Adrenal gland (tissue), 19 donors: ENCODE results near the gene APLF. TPM values are rescaled to one million over a fixed set of nuclear protein-coding genes. Genes with fewer than 3 reads are reported as not detected.

Experiments
- DNase-seq, 7 donors: peaks; one replicate each; pipeline ENCODE4 v3.0.0-alpha.2; 2019 to 2020
- H3K27ac ChIP-seq, 5 donors: fragments of 200-600 bp; sonication (generic) in 4 of 5; 1 replicate in 3 of 5; 2 replicates in 2 of 5; pipeline versions ENCODE4 v1.5.1 to v1.8.0; 2016 to 2020; ENCODE audit warnings: mild to moderate bottlenecking in 1 of 5
- H3K27me3 ChIP-seq: fragments of 200-600 bp; 2 replicates; pipeline ENCODE4 v1.8.0; 2021
- H3K36me3 ChIP-seq, 2 donors: fragments of 200-600 bp; replicated peaks in 1 of 2; 1 replicate in 1 of 2; 2 replicates in 1 of 2; pipeline versions ENCODE4 v1.5.1 to v1.8.0; 2018 to 2022
- H3K4me1 ChIP-seq, 2 donors: fragments of 200-600 bp; replicated peaks in 1 of 2; 1 replicate in 1 of 2; 2 replicates in 1 of 2; pipeline versions ENCODE4 v1.5.1 to v1.8.0; 2018 to 2021
- H3K4me3 ChIP-seq, 4 donors: fragments of 200-600 bp; sonication (generic) in 3 of 4; one replicate each; pipeline ENCODE4 v1.5.1; 2016 to 2018
- H3K9me3 ChIP-seq, 3 donors: fragments of 200-600 bp; sonication (generic) in 1 of 3; replicated peaks in 1 of 3; 1 replicate in 2 of 3; 2 replicates in 1 of 3; pipeline versions ENCODE4 v1.5.1 to v1.8.0; 2016 to 2021
- POLR2A ChIP-seq, 2 donors: fragments of 450-650 bp; IDR thresholded peaks; one replicate each; pipeline ENCODE4 v1.6.1; 2017; ENCODE audit warnings: antibody characterized with exemption in 2 of 2, mild to moderate bottlenecking in 2 of 2, moderate library complexity in 1 of 2
- WGBS, 4 donors: extraction: QIAGEN DNeasy Blood & Tissue Kit in 2 of 4; methylation state at CpG; one replicate each; pipeline versions ENCODE4 v1.1.5 to v1.1.7; 2013 to 2017; 5-methylcytosine and 5-hydroxymethylcytosine counted together
- intact Hi-C, 2 donors: fragments of 100-400 bp; cut with DNase I; formaldehyde crosslinking; loops; one replicate each; pipeline versions ENCODE4 v1.14.1 to v1.15.0; 2022 to 2023
- long read RNA-seq, 10 donors: library from polyadenylated mRNA in 3 of 10; unstranded in 2 of 10; stranded (forward) in 1 of 10; transcript quantifications; one replicate each; pipeline ENCODE4 v2.0.0 and lab custom pipeline, GENCODE V29; 2021 to 2026
- polyA plus RNA-seq, 3 donors: library from polyadenylated mRNA; stranded (reverse); fragments of 200-250 nt in 2 of 3; fragments of 350-450 nt in 1 of 3; fragmentation: Illumina TruSeq in 1 of 3; extraction: RNeasy Lipid Tissue Mini Kit (QIAGEN cat#74804) in 1 of 3; gene quantifications; one replicate each; pipeline ENCODE4 v1.2.3, GENCODE V29; 2013 to 2014
- total RNA-seq, 9 donors: library from RNA; depleted of rRNA in 4 of 9; stranded (reverse); fragments of >200 nt in 4 of 9; fragments of 120-200 nt in 1 of 9; fragmentation: NEBNext Ultra II Directional in 1 of 9; extraction: Animal tissue kit (Norgen Biotek cat#: 25700) in 1 of 9; gene quantifications; one replicate each; pipeline versions ENCODE4 v1.1.0 to v1.2.4, GENCODE V29; 2013 to 2023
- TF ChIP-seq, protein P1 (sequence below), 6 experiments: fragments of 450-650 bp in 4 of 6; fragments of 200-600 bp in 2 of 6; sonication (generic) in 1 of 6; IDR thresholded peaks; 1 replicate in 5 of 6; 2 replicates in 1 of 6; pipeline versions ENCODE4 v1.5.1 to v1.8.0; 2016 to 2021; ENCODE audit warnings: antibody characterized with exemption in 6 of 6, mild to moderate bottlenecking in 2 of 6, moderate library complexity in 1 of 6
- donor health status: healthy with polysubstance abuse.
- donor health status: Bipolar disorder and iron deficiency.
- donor health status: DM: yes; HTN: yes; CAD: no.
- donor health status: DM: no; HTN: no; CAD: no.
- donor health status: DM: no; HTN: no; CAD: no.
- donor health status: DM: yes; HTN: yes; CAD: no.

APLF gene, protein sequence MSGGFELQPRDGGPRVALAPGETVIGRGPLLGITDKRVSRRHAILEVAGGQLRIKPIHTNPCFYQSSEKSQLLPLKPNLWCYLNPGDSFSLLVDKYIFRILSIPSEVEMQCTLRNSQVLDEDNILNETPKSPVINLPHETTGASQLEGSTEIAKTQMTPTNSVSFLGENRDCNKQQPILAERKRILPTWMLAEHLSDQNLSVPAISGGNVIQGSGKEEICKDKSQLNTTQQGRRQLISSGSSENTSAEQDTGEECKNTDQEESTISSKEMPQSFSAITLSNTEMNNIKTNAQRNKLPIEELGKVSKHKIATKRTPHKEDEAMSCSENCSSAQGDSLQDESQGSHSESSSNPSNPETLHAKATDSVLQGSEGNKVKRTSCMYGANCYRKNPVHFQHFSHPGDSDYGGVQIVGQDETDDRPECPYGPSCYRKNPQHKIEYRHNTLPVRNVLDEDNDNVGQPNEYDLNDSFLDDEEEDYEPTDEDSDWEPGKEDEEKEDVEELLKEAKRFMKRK
- 1 to 10 TPM; 3.0 to 6.8 (median 3.9) TPM for total RNA-seq
- polyA plus RNA-seq, result 1 to 10 TPM; 1.1 to 2.7 (median 1.3) TPM
- long read RNA-seq, donor 1, result 0 reads
- long read RNA-seq, donor 2, result 0 reads
- long read RNA-seq, donor 3, partial matches to known transcripts, result 0 of 1 reads
- long read RNA-seq, donor 3, other reads (novel, unspliced or antisense), result 0 of 1 reads
- long read RNA-seq, donor 4, partial matches to known transcripts, result 0 of 1 reads
- long read RNA-seq, donor 4, other reads (novel, unspliced or antisense), result 1 of 1 reads
- long read RNA-seq, donor 5, partial matches to known transcripts, result 0 of 4 reads
- long read RNA-seq, donor 5, other reads (novel, unspliced or antisense), result 2 of 4 reads
- long read RNA-seq, donor 6, partial matches to known transcripts, result 0 of 1 reads
- long read RNA-seq, donor 6, other reads (novel, unspliced or antisense), result 1 of 1 reads
- long read RNA-seq, donor 7, result 0 reads
- long read RNA-seq, donor 8, partial matches to known transcripts, result 0 of 1 reads
- long read RNA-seq, donor 8, other reads (novel, unspliced or antisense), result 0 of 1 reads
- long read RNA-seq, donor 9, result 0 reads
- long read RNA-seq, donor 10, result 0 reads

DNA sequence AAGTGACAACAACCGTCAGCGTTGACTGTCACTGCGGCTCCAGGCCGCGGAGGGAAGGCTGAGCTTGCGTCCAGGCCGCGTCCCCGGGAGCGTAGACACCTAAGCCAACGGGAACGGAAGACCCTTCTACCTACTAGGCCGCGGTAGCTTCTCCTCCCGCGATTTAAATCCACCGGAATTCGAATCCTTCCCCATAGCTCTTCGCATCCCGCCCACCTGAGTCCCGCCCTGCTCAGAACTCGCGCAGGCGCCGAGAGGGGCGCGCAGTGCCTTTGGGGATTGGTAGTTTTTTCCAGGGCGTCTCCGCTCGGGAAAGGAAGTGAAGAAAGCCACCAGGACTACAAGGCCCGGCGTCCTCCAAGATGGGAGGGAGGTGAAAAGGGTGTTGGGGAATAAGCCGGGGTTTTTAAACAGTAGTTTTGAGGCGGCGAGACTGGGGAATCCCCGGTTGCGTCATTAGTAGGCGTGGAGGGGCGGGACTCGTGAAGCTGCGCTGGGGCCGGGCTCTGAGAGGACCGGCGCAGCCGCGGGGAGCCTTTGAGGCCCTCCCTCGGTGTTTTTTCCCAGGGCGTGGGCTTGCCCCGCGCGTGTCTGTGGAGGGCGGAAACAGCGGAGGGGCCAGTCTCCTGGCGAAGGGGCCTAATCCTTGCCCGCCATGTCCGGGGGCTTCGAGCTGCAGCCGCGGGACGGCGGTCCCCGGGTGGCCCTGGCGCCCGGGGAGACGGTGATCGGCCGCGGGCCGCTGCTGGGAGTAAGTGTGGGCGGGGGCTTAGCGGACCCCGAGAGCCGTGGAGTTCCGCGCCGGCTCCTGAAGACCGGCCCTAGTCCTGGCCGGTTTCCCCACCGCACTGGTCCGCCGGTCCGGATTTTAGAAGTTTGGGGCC, at the start of gene APLF, which contains the start of gene FBXO48:
Gene APLF, plus strand, starts transcription at position 509 of the 884 bp plus-strand sequence. Its CDS starts 147 bp downstream, at position 656.
Gene FBXO48, minus strand, starts transcription at position 218 of the 884 bp plus-strand sequence. CDS start 2,149 bp downstream, outside the sequence.
- intact Hi-C loops, result loop anchor here (10.0 kb wide), 3 partner anchors 237 to 457 kb away; no protein-coding TSS in a partner anchor
- peak; percentile 97 to 99 (median 98) for DNase-seq
- no peaks in the 10 kb centered on the region for H3K9me3 ChIP-seq
- H3K27ac ChIP-seq, result peak within 1 kb of the TSS in 4 of 5 donors; percentile 64 to 86 (median 78)
- H3K36me3 ChIP-seq, result no peaks in the 10 kb centered on the region
- no peaks in the 10 kb centered on the region for H3K27me3 ChIP-seq
- TF ChIP-seq, protein P1, sequence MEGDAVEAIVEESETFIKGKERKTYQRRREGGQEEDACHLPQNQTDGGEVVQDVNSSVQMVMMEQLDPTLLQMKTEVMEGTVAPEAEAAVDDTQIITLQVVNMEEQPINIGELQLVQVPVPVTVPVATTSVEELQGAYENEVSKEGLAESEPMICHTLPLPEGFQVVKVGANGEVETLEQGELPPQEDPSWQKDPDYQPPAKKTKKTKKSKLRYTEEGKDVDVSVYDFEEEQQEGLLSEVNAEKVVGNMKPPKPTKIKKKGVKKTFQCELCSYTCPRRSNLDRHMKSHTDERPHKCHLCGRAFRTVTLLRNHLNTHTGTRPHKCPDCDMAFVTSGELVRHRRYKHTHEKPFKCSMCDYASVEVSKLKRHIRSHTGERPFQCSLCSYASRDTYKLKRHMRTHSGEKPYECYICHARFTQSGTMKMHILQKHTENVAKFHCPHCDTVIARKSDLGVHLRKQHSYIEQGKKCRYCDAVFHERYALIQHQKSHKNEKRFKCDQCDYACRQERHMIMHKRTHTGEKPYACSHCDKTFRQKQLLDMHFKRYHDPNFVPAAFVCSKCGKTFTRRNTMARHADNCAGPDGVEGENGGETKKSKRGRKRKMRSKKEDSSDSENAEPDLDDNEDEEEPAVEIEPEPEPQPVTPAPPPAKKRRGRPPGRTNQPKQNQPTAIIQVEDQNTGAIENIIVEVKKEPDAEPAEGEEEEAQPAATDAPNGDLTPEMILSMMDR (IDR thresholded peaks at IDR 0.05), result no peak
- TF ChIP-seq POLR2A (IDR thresholded peaks at IDR 0.05), result peak; percentile 50 to 72
- 0 to 1% (median 0%) methylated on average over 33 to 82 of the region's 82 CpGs for WGBS, 4 donors
- H3K4me1 ChIP-seq, result peaks cover 6 to 21% of the 10 kb centered on the region in 2 donors
- peak within 1 kb of the TSS; percentile 63 to 92 (median 88) for H3K4me3 ChIP-seq

DNA sequence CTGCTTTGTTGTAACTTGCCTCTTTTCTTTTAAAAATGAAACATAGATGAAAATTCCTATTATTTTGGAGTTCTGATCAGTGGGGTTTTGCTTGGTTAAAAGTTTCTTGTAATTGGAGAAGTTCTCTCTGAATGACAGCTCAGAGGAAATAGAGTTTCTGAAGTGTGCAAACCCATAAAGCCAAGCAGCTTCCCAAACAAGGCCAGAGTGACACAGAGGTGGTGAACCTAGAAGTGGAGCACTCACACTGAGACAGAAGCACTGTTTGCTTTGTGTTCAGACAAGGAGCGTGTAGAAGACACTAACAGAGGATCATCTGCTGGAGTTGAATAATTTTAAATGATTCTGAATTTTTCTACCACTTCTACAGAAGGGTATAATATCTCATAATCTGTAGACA, 49.5 kb upstream of the APLF start:
- Histone ChIP-seq H3K27me3 (no peaks in the 10 kb centered on the region), H3K4me1 (no peaks in the 10 kb centered on the region), H3K9me3 (no peaks in the 10 kb centered on the region), H3K27ac (no peak overlapping the region), H3K4me3 (no peak overlapping the region), H3K36me3 (no peaks in the 10 kb centered on the region)
- intact Hi-C loops, result no loop called here
- no peak for TF ChIP-seq POLR2A (IDR thresholded peaks at IDR 0.05)
- TF ChIP-seq, protein P1 (IDR thresholded peaks at IDR 0.05), result no peak
- no peak for DNase-seq
- WGBS, 4 donors, result 27 to 92% (median 47%) methylated on average over 1 of the region's 1 CpG

DNA sequence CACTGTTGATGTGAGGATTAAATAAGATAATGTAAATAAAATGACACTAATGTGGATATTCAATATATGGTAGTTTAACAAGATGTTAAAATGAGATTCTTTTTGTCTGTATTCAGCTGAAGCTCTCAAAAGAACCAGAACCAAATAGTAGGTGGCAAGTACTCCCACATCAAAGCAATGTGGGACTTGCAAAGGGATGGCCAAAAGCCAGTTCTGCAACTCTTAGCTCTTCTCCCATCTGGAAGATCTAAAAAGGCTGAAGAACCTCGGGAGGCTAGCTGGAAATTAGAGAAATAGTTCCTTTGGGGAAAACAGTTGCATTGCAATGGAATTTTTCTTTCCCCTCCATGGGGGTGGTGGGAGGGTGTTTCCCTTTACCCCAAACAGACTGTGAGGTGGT, 49.0 kb upstream of the APLF start:
- Histone ChIP-seq H3K27me3 (no peaks in the 10 kb centered on the region), H3K4me3 (no peak overlapping the region), H3K27ac (no peak overlapping the region), H3K4me1 (no peaks in the 10 kb centered on the region), H3K9me3 (no peaks in the 10 kb centered on the region), H3K36me3 (no peaks in the 10 kb centered on the region)
- no peak for DNase-seq
- TF ChIP-seq POLR2A (IDR thresholded peaks at IDR 0.05), result no peak
- TF ChIP-seq, protein P1 (IDR thresholded peaks at IDR 0.05), result no peak
- WGBS, 4 donors, result 58 to 100% (median 65%) methylated on average over 1 of the region's 1 CpG
- intact Hi-C loops, result no loop called here
